Keratinocyte (primary cell): ENCODE measurements around the gene FOXN1.

Experiments used
- EZH2 ChIP-seq: IDR thresholded peaks from one replicate; pipeline ENCODE4 v1.6.1; 2012; ENCODE audit warnings: inconsistent platforms, mild to moderate bottlenecking, low read length, moderate library complexity
- TF ChIP-seq, protein P1 (sequence below), 3 experiments: IDR thresholded peaks in 1 of 3; conservative IDR thresholded peaks in 1 of 3; optimal IDR thresholded peaks in 1 of 3; 2 replicates in 2 of 3; 3 replicates in 1 of 3; pipeline versions ENCODE3 to v1.5.1; 2011; ENCODE audit warnings: low read length in 3 of 3, mild to moderate bottlenecking in 3 of 3, moderate library complexity in 2 of 3, control low read depth in 1 of 3, inconsistent platforms in 1 of 3; ENCODE audit not compliant: insufficient read depth in 2 of 3; ENCODE audit errors: extremely low read depth in 1 of 3

DNA sequence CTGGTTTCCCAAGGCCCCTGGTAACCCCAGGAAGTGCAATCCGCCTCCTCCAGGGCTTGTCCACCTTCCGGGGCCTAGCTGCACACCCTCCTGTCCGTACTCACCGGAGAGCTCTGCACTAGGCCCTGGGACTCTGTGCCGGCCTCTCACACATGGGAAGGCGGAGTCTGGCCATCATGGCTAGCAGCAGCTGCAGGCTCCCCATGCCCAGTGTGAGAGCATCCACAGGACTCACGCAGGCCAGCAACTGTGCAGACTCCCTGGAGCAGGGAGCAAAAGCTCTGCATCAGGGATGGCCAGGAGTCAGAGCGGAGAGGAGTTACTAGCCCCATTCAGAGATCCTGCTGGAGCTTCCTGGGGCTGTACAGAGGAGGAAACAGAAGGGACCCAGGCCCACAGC is 20.2 kb downstream of the FOXN1 start:
- TF ChIP-seq, protein P1, sequence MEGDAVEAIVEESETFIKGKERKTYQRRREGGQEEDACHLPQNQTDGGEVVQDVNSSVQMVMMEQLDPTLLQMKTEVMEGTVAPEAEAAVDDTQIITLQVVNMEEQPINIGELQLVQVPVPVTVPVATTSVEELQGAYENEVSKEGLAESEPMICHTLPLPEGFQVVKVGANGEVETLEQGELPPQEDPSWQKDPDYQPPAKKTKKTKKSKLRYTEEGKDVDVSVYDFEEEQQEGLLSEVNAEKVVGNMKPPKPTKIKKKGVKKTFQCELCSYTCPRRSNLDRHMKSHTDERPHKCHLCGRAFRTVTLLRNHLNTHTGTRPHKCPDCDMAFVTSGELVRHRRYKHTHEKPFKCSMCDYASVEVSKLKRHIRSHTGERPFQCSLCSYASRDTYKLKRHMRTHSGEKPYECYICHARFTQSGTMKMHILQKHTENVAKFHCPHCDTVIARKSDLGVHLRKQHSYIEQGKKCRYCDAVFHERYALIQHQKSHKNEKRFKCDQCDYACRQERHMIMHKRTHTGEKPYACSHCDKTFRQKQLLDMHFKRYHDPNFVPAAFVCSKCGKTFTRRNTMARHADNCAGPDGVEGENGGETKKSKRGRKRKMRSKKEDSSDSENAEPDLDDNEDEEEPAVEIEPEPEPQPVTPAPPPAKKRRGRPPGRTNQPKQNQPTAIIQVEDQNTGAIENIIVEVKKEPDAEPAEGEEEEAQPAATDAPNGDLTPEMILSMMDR (optimal IDR thresholded peaks at IDR 0.05 in 1 of 3, IDR thresholded peaks at IDR 0.05 in 1 of 3, conservative IDR thresholded peaks at IDR 0.05 in 1 of 3; ENCODE audit: extremely low read depth in 1 of 3, insufficient read depth in 2 of 3, low read length in 3 of 3), result no peak
- TF ChIP-seq EZH2, result no peak
